Tibial nerve (tissue), 4 donors: ENCODE results near the gene DDX53. TPM values are rescaled to one million over a fixed set of nuclear protein-coding genes. Genes with fewer than 3 reads are reported as not detected.

Experiments
- DNase-seq, 2 donors: peaks; one replicate each; pipeline ENCODE4 v3.0.0-alpha.2; 2019; ENCODE audit warnings: low spot score in 2 of 2
- H3K27ac ChIP-seq, 4 donors: fragments of 200-600 bp; sonication (generic) in 3 of 4; one replicate each; pipeline ENCODE4 v1.5.1; 2017 to 2019; ENCODE audit warnings: mild to moderate bottlenecking in 1 of 4
- H3K27me3 ChIP-seq, 2 donors: fragments of 200-600 bp; sonication (generic) in 1 of 2; one replicate each; pipeline versions ENCODE4 v1.5.1 to v1.6.0; 2017 to 2019
- H3K36me3 ChIP-seq, 3 donors: fragments of 200-600 bp; sonication (generic); one replicate each; pipeline ENCODE4 v1.5.1; 2018 to 2019
- H3K4me1 ChIP-seq, 4 donors: fragments of 200-600 bp; sonication (generic) in 3 of 4; one replicate each; pipeline ENCODE4 v1.5.1; 2017 to 2019
- H3K4me3 ChIP-seq, 4 donors: fragments of 200-600 bp; sonication (generic) in 3 of 4; one replicate each; pipeline ENCODE4 v1.5.1; 2017 to 2019; ENCODE audit warnings: mild to moderate bottlenecking in 1 of 4, moderate library complexity in 1 of 4
- H3K9me3 ChIP-seq, 4 donors: fragments of 200-600 bp; sonication (generic) in 3 of 4; one replicate each; pipeline ENCODE4 v1.5.1; 2017 to 2019
- EP300 ChIP-seq, 2 donors: sonication (generic); formaldehyde crosslinking; IDR thresholded peaks; one replicate each; pipeline ENCODE4 v1.6.1; 2017; ENCODE audit warnings: antibody characterized with exemption in 2 of 2, mild to moderate bottlenecking in 1 of 2
- POLR2A ChIP-seq, 2 donors: fragments of 450-650 bp; IDR thresholded peaks; one replicate each; pipeline ENCODE4 v1.6.1; 2017; ENCODE audit warnings: antibody characterized with exemption in 2 of 2, mild to moderate bottlenecking in 2 of 2, moderate library complexity in 2 of 2
- WGBS, 2 donors: methylation state at CpG; one replicate each; pipeline ENCODE4 v1.1.5; 2018; 5-methylcytosine and 5-hydroxymethylcytosine counted together
- total RNA-seq, 4 donors: library from RNA; depleted of rRNA; stranded (reverse); fragments of >200 nt; gene quantifications; one replicate each; pipeline ENCODE4 v1.1.0, GENCODE V29; 2016
- TF ChIP-seq, protein P1 (sequence below), 5 experiments: fragments of 200-600 bp in 3 of 5; fragments of 450-650 bp in 2 of 5; sonication (generic) in 3 of 5; IDR thresholded peaks; one replicate each; pipeline ENCODE4 v1.5.1; 2016 to 2019; ENCODE audit warnings: antibody characterized with exemption in 5 of 5, mild to moderate bottlenecking in 3 of 5, moderate library complexity in 2 of 5

Gene DDX53
- total RNA-seq, 4 donors from 2014 or later, result not detected

DNA sequence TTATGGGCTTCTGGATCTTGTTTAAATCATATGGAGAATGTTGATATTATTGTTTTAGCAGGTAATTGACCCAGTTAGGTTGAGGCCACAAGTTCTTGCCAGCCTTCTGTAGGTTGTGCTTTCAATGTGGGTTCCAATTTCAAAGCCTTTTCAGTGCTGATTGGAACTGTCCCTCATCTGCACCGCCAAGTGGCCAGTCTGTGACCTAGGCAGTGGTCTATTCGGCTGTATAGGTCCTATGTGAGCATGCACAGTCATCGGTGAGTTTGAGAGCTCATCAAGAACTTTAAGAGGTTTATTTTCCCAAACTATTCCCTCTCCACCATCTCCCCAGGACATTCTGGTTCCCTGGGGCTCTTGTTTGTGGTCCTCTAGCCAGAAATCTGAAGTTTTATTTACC, 35.7 kb downstream of the DDX53 start:
- Histone ChIP-seq H3K27ac (no peak overlapping the region), H3K9me3 (no peaks in the 10 kb centered on the region), H3K27me3 (no peaks in the 10 kb centered on the region), H3K4me1 (no peaks in the 10 kb centered on the region), H3K36me3 (no peaks in the 10 kb centered on the region), H3K4me3 (no peak overlapping the region)
- TF ChIP-seq POLR2A (IDR thresholded peaks at IDR 0.05) (no peak), EP300 (IDR thresholded peaks at IDR 0.05) (no peak)
- TF ChIP-seq, protein P1, sequence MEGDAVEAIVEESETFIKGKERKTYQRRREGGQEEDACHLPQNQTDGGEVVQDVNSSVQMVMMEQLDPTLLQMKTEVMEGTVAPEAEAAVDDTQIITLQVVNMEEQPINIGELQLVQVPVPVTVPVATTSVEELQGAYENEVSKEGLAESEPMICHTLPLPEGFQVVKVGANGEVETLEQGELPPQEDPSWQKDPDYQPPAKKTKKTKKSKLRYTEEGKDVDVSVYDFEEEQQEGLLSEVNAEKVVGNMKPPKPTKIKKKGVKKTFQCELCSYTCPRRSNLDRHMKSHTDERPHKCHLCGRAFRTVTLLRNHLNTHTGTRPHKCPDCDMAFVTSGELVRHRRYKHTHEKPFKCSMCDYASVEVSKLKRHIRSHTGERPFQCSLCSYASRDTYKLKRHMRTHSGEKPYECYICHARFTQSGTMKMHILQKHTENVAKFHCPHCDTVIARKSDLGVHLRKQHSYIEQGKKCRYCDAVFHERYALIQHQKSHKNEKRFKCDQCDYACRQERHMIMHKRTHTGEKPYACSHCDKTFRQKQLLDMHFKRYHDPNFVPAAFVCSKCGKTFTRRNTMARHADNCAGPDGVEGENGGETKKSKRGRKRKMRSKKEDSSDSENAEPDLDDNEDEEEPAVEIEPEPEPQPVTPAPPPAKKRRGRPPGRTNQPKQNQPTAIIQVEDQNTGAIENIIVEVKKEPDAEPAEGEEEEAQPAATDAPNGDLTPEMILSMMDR (IDR thresholded peaks at IDR 0.05), result no peak
- WGBS, 2 donors, result 51 to 82% methylated on average over 3 of the region's 3 CpGs
- DNase-seq, result no peak

DNA sequence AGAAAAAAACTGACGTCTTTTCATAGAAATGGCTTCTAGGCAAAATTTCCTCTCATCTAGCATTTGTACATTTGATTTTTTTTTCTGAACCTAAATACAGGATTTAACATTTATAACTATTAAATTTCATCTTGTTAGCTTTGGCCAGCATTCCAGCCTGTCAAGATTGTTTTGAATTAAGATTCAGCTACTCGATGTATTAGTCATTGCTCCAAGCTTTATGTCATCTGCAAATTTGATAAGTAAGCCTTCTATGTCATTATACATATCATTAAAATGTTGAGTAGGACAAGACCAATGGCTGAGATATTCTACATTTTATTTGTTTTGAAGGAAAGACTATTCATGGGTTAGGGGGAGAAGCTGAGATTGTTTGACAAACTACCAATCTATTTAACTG, 46.7 kb downstream of the DDX53 start:
- no peaks in the 10 kb centered on the region for H3K27me3 ChIP-seq
- TF ChIP-seq EP300 (IDR thresholded peaks at IDR 0.05) (no peak), POLR2A (IDR thresholded peaks at IDR 0.05) (no peak)
- TF ChIP-seq, protein P1 (IDR thresholded peaks at IDR 0.05), result no peak
- no peak overlapping the region for H3K4me3 ChIP-seq
- no peaks in the 10 kb centered on the region for H3K9me3 ChIP-seq
- H3K36me3 ChIP-seq, result no peaks in the 10 kb centered on the region
- H3K4me1 ChIP-seq, result no peaks in the 10 kb centered on the region
- no peak for DNase-seq
- 62 to 73% methylated on average over 2 of the region's 2 CpGs for WGBS, 2 donors
- H3K27ac ChIP-seq, result no peak overlapping the region

DNA sequence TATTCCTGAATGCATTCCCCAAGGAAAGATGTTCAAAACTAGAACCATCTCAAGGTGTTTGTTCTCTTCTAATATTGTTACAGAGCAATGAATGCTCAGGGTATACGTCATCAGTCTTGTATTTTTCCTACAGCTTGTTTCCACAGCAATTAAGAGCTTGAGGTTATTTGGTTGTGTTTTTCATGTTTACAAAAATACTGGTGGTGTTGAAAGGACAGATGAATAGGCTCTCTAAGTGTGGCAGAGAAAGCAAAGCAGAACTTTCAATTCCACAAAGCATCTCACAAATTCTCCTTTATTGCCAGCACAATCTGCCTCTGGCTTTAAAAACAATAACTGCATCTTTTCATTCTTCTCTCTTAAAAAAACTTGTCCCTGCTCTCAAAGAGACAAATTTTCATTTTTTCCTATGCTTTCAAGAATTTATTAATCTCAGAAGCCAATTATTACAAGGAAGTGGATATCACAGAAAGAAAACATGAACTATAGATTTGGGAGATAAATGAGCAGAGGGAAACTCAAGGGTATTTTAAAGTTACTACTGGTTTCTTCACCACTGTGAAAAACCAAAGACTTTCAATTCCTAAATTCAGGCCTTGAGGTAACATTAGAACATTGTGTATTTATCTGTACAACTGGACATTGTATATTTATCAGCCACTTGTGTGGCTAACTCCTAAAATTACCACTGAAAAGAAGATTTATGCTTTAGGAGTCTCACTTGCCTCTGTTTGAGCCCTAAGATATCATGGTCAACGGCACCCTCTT, 49.2 kb downstream of the DDX53 start:
- no peak overlapping the region for H3K4me3 ChIP-seq
- H3K36me3 ChIP-seq, result no peaks in the 10 kb centered on the region
- H3K4me1 ChIP-seq, result no peaks in the 10 kb centered on the region
- WGBS, 2 donors, result 48 to 63% methylated on average over 2 of the region's 2 CpGs
- TF ChIP-seq EP300 (IDR thresholded peaks at IDR 0.05), result no peak
- TF ChIP-seq, protein P1 (IDR thresholded peaks at IDR 0.05), result no peak
- TF ChIP-seq POLR2A (IDR thresholded peaks at IDR 0.05), result no peak
- no peaks in the 10 kb centered on the region for H3K9me3 ChIP-seq
- DNase-seq, result no peak
- no peaks in the 10 kb centered on the region for H3K27me3 ChIP-seq
- no peak overlapping the region for H3K27ac ChIP-seq

DNA sequence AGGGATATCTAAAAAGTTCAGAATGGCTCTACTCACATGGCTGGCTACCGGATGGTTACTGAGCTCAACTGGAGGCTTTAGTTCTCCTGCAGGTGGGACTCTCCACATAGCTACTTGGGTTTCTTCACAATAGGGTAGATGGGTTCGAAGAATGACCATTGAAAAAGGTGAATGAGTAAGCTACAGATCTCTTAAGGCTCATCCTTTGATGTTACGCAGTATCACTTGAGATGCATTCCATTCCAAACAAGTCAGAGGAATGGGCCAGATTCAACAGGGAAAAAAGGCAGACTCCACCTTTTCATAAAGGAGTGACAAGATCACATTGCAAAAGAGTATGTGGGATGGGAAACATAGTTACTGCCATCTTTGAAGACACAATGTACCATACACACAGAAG, 52.6 kb downstream of the DDX53 start:
- DNase-seq, result no peak
- TF ChIP-seq, protein P1 (IDR thresholded peaks at IDR 0.05), result no peak
- no peak for TF ChIP-seq EP300 (IDR thresholded peaks at IDR 0.05)
- TF ChIP-seq POLR2A (IDR thresholded peaks at IDR 0.05), result no peak
- H3K9me3 ChIP-seq, result no peaks in the 10 kb centered on the region
- H3K27ac ChIP-seq, result no peak overlapping the region
- no peak overlapping the region for H3K4me3 ChIP-seq
- 86 to 90% methylated on average over 3 of the region's 3 CpGs for WGBS, 2 donors
- no peaks in the 10 kb centered on the region for H3K36me3 ChIP-seq
- H3K27me3 ChIP-seq, result no peaks in the 10 kb centered on the region
- H3K4me1 ChIP-seq, result no peaks in the 10 kb centered on the region
